HT-29 (cell line): ENCODE measurements around the gene FAM13A. TPM values are rescaled to one million over a fixed set of nuclear protein-coding genes. Genes with fewer than 3 reads are reported as not detected.

Source experiments
- DNase-seq: peaks from one replicate; pipeline ENCODE4 v3.0.0-alpha.2; 2015; ENCODE audit warnings: low spot score
- total RNA-seq: library from RNA; depleted of rRNA; stranded (reverse); fragments of >200 nt; shearing (Covaris generic); gene quantifications from 2 replicates; pipeline ENCODE4 v1.2.3, GENCODE V29; 2014

Gene FAM13A
- total RNA-seq, 1 experiment from 2014 or later = 6.6 TPM

DNA sequence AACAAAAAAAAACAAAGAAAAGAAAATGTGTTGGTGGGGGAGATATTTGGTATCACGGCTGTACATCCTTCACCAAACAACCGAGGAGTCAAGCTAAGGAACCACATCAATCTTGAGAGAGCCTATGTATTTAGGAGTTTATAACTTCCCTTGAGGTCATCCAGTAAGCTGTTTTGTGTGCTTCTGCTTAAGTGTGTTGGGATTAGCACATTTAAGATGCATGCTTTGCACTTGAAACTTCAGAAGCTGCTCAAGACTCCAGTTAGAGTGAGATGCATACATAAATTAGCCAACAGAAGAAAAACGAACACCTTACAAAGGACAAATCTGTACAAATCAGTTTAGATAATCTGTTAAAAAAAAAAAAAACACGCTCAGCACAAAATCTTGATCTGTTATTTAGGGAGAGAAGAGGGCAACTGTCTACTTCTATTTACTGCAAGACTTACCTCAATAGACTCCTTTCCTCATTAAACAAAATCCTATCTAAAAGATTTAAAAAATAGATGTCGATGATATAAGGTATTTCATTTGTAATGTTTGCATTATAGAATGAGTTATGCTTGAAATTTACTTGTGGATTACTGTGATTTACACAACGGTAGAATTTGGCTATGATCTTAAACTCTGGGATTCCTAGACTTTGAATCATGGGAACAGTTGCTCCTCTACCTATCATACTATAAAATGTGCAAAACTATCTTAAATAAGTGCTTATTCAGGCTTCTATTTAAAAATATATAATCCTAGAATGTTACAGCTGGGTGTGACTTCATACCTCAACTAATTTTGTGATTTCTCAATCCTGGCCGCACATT is 305.5 kb downstream of the FAM13A start:
- DNase-seq = no peak

DNA sequence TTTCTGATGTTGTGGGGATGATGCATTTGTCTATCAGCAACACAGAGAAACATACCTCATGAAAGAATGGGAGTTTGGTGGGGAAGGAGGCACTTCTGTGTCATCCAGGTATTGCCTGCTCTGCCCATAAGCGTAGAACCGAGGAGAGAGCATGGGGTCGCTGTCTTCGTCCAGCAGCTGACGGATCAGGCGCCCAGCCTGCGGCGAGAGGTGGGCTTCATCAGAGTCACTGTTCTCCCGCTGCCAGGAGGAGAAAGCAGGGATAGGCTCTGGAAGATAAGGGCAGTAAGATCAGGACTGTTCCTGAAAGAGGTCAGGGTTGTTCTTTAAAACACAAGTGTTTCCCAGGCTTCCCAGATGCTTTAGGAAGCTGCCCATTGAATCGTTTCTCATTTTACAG is 306.6 kb downstream of the FAM13A start:
- no peak for DNase-seq

GRCh38 chr4:88747351-88747750 is 309.6 kb downstream of the FAM13A start:
- DNase-seq = no peak

- DNase-seq = no peak
Observed at GRCh38 chr4:88746206-88746605, 310.8 kb downstream of the FAM13A start.

GRCh38 chr4:88745581-88746163 is 311.3 kb downstream of the FAM13A start:
- no peak for DNase-seq

DNA sequence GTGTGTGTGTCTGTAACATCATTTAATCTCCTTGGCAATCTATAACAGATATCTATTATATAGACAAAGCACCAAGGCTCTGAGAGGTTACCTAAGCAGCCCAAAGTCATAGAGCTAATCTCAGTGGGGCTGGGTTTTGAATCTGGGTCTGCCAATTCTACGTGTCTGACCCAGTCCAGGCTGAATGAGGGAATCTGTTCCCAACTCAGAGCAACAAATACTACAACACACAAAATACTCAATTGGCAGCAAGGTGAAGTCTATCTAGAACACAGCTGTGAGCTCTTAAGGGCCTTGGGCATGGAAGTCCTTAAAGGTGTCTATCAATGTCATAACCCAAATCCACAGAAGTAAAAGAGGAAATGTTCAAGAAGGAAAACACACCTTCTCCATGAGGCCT is 311.8 kb downstream of the FAM13A start:
- no peak for DNase-seq

GRCh38 chr4:88744609-88745008 is 312.4 kb downstream of the FAM13A start:
- DNase-seq = no peak

DNA sequence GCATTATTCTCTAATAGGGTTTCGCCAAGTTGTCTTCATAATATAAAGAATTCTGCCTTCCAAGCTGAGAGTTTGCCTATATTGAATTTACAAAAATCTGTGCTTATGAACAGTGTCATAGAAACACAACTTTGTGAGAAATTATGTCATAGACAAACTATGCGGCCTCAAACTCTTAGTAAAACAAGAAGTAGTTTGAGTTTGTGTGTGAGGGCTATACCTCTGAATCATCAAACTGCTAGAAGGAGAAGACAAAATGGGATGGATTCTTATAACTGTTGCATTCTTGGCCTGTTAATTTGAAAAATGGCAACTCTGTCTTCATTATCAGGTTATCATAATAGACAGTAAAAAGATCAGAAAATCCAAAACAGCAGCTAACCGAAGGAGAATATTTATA is 313.3 kb downstream of the FAM13A start:
- no peak for DNase-seq

DNA sequence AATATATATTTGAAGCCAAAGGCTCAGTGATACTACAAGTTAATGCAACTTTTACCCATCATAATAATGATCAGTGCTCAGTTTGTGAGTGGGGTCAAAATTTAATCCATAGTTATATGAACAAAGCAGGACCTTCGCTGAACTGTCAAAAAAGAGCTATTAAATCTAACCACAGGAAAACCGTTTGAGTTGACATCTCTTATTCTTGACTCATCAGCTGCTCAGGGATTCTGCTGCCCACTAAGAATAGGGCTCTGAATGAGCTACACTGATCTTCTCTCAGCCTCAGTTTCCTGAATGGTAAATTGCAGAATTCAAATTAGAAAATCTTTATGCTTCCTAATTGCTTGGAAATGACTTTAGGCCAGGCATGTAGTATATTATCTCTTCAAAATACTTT is 314.4 kb downstream of the FAM13A start:
- no peak for DNase-seq

DNA sequence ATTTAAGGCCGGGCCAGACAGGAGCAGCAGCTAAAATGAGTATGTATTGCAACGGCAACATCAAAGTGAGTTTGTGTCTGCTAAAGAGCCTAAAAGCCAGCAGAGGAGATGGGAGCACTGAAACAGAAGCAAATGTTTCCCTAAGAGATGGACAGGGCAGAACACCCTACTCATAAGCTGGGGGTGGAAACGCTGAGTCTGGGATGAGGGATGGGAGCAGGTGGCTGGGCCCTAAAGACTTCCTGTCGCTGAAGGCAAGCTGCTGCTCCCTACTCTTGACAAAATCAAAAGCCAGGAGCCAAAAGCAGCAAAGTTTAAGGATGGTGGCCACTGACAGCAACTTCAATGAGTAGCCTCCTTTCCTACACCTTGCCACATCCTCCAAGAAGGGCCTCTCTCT is 318.8 kb downstream of the FAM13A start:
- DNase-seq = no peak

- peak; percentile 81 for DNase-seq
Observed at GRCh38 chr4:88737307-88737941, 319.6 kb downstream of the FAM13A start.

DNA sequence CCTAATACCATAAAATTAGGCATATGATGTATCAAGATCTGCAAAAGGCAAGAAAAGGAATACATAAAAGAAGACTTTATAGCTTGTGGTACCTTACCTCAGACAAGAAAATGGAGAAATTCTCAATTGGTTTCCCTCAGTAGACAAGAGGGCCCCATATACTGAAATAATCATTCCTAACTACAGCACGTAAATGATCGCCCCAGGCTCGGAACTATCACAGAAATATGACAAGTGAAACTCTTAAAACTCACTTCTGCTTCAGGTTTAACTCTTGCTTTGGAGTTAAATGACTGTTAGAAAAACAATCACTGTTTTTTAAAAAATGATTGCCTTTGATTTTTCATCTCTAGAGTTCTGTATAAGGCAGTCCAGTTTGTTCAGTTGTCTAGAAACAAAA is 320.7 kb downstream of the FAM13A start:
- DNase-seq = no peak

GRCh38 chr4:88735564-88735963 is 321.4 kb downstream of the FAM13A start:
- DNase-seq = no peak

DNA sequence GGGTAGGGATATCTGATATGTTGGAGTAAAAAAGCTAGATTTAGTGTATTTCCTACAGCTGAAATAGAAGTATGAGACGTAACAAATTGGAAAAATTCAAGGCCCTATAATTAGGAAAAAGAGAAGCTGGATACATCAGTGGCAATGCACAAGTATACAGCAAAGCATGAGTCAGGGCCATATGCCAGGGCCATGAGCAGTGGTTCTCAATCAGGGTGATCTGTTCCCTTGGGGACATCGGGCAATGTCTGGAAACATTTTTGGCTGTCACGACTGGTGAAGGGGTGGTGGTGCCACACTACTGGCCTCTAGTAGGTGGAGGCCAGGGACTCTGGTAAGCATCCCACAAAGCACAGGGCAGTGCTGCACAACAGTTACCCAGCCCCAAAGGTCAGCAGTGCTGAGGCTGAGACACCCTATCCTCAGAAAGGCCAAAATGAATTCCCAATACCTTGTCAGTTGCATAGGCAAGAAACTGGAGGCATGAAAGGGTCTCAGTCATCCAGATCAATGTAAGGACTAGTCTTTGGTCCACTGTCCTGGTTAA is 322.5 kb downstream of the FAM13A start:
- DNase-seq = no peak

GRCh38 chr4:88732714-88733368 is 324.1 kb downstream of the FAM13A start:
- DNase-seq = no peak

DNA sequence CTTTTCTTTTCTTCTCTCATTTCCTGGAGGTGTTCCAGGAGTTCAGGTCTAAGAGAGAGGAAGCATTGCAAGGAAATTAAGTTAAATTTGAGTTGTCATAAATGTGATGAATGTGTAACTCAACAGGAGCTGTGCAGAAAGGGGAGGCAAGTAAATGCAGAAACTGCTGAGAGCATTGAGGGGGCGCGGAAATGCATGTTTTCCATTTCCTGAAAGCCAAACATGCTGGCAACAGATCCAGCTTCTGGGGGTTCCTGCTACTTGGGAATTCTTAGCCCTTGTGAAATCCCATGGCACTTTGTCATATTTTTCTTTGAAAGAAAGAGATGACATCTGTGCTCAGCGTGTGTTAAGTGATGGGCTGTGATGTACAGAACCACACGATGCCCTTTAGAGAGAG is 325.6 kb downstream of the FAM13A start:
- no peak for DNase-seq

DNA sequence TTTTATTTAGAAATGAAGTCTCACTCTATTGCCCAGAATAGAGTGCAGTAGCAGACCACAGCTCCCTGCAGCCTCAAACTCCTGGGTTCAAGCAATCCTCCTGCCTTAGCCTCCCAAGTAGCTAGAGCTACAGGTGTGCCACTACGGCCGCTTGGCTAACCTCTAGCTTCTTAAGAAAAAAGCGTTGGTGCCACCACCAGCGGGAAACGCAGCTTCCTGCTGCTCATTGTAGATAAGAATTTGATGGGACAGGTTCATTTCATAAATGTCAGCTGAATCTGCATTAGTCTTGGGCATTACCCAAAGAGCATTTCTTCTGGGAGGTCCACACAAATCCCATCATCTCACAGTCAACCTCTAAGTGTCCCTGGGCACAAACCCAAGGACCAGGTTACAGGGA is 326.2 kb downstream of the FAM13A start:
- DNase-seq = no peak

- DNase-seq = no peak
Observed at GRCh38 chr4:88729146-88729760, 327.7 kb downstream of the FAM13A start.

- DNase-seq = no peak
Observed at GRCh38 chr4:88728146-88728545, 328.8 kb downstream of the FAM13A start.

DNA sequence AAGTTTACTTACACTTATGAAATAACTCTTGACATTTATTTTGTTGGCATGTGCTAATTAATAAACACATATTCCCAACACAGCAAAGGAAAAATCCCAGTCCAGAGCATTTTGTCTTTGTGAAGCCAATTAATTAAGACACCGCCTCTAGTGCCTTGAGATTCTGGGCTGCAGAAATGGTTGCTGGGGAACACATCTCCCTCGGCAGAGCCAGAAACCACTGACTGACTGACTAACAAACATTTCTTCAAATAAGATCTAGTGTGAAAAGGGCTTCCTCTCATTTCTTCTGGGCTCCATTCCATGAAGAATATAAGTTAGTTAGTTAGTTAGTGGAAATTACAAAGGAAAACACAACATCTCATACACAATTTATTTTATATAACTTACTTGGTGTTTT is 331.0 kb downstream of the FAM13A start:
- no peak for DNase-seq

DNA sequence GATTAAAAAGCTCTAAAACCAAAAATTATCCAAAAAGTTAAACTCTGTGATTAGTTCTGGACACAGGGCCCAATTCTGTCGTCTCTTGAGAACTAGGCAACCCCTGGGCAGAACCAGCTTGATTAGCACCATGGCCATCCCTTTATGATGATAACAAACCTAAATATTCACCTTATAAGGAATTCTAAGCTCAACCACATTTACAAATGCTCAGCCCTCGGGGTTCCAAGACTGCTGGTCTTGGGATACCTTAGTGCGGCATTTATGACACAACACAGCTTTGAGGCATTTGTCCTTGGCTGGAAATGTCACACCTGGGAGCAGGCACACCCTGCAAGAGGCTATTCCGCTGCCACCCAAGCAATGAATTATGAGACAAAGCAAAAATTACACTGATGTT is 331.8 kb downstream of the FAM13A start:
- no peak for DNase-seq

DNA sequence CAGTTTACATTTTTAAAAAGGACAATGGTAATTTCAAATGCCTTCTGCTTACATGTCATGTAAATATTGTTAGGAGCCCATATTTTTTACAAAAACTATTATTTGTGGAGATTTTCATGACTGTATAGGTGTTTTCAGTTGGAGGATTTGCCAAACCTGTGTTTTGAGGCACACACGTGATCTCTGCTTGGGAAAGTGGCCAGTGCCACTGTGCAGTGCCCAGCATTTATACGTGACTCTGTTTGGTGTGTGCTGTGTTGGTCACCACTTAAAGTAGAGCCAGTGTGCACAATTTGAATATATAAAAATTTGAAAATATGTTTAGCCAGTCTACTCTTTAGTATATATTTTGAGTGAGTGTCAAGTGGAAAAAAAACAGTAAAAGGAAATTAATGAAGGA is 332.6 kb downstream of the FAM13A start:
- DNase-seq = no peak
